ENCODE data around the gene ATRNL1.

Gene ATRNL1

DNA sequence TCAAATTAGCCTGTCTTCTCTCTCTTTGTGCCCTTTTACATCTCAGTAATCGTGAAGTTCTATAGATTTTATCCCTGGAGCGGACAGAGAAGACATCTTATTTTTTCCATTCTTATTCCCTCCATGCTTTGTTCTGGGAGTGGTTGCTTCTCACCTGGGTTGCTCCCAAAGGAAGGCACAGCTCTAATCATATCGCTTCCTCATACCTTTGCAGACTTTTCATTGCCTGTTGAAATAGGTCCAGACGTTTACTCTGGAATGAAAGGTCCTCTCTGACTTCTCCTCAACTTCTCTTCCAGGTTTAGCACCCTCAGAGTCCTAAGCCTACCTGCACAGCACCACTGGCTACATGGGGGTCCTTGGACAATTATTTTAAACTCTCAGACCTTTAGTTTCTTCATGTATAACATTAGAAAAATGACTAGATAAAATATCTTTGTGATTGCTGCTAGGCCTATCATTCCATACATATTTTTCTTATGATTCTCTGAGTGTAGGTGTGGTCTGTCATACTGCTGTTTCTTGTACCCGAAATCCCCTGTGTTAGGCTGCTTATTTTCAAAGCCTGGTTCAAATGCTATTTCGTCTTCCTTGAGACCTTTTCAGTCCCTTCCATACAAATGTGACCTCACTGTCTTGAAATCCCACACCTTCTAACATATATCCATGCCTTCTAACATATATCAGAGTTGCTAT lies 761.7 kb downstream of the ATRNL1 start:
- no peak for DNase-seq

DNA sequence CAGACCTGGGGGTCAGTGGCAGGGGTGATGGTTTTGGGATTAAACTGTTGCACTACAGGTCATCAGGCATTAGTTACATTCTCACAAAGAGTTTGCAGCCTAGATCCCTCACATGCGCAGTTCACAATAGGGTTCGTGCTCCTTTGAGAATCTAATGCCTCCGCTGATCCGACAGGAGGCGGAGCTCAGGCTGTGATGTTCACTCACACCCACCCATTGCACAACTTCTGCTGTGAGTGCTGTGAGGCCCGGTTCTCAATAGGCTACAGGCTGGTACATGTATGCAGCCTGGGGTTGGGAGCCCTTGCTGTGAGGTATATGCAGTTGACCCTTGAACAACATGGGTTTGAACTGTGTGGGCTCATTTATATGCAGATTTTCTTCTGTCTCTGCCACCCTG lies 763.4 kb downstream of the ATRNL1 start:
- DNase-seq = no peak

DNA sequence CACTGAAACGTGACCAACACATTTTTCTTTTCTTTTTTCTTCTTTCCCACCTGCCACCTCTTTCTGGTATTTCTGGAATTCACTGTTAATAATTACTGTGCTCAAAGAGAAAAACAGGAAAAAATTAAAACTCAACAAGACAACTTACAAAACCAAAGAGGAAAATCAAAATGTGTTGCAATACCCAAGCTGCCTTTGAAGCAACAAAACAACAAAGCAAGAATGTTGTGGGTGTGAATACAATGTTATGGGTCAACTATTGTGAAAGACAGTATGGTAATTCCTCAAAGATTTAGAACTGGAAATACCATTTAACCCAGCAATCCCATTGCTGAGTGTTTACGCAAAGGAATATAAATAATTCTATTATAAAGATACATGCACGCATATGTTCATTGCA lies 764.7 kb downstream of the ATRNL1 start:
- DNase-seq = no peak

DNA sequence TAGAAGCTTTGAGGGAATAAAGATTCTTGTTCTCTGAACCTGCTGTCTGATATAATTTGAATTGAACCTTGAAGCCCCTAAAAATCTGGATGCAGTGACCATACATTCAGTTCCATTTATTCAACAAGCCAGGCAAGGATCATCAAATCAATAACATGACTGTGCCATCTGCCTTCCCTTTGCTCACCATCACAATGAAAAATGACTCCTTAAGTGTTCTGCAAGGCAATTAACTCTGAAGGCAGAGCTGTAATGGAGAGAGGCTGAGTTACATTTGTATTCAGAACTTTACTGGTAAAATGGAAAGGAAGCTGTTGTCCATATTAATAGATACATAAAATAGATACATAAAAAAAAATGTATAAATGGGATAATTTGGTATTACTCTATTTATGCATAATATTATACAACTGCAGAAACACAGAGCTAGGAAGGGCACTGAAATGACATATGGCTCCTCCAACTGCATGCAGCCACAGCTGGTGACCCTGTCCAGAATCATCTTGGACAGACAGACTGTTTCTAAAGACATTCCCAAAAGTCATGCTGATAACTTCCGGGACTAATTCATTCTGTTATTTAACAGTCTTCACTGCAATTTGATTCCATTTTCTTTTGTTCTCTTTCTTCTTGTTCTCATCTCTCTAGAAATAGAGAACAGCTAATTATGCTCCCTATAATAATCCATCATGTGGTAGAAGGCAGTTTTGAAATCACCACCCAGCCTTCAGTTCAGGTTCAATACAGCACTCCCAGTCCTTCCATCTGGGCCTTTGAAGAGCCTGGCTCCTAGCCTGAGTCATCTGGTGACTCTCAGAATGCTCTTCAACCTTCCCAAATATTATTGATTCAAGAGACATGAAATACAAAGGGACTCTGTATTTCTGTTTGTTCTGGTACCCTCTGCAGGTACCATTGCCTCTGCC lies 767.3 kb downstream of the ATRNL1 start:
- no peak for DNase-seq

DNA sequence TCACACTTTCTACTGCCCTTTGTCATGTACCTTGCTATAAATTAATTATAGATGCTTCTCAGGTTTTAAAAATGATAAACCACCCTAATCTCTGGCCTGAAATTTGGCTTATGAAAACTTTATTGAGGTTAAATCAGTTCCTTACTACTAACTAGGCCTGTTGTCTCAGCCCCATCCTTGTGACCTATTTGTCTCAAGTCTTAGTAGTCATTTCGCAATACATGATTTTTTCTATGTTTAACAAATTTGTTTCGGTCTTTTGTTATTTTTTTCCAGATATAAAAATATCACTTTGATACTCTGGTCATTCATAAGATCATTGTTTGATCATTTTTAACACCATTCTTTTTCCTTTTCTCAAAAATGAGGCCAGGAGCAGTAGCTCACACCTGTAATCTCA lies 768.3 kb downstream of the ATRNL1 start:
- no peak for DNase-seq

DNA sequence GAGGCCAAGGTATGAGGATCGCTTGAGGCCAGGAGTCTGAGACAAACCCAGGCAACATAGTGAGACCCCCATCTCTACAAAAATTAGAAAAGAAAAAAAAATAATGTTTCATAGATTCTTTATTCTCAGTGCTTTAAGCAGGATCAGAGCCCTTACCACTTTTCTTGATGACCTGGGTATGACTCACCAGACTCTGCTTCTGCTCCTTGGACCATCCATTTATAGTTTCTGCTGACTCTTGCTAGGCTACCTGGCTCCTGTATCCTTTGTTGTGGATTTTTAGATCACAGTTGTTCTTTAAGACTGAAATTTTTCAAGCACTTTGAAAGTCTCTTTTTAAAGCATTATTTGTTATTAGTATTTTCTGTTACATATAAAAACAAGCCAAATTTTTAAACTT lies 768.7 kb downstream of the ATRNL1 start:
- no peak for DNase-seq

DNA sequence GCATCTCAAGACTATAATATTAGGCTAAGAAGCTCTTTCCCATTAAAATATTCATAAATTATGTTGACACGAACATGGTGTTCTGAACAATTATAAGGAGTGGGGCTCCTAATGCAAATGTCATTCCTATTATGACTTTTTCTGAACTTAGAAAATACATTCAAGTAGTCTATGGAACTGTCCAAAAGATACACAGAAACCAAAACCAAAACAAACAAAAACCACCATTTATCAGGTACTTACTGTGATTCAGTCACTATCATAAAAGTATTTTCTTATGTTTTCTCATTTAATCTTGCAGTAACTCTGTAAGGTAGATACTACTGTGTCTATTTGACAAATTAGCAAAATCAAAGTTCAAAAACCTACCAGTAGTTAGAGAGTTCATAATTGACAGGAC lies 773.0 kb downstream of the ATRNL1 start:
- no peak for DNase-seq

DNA sequence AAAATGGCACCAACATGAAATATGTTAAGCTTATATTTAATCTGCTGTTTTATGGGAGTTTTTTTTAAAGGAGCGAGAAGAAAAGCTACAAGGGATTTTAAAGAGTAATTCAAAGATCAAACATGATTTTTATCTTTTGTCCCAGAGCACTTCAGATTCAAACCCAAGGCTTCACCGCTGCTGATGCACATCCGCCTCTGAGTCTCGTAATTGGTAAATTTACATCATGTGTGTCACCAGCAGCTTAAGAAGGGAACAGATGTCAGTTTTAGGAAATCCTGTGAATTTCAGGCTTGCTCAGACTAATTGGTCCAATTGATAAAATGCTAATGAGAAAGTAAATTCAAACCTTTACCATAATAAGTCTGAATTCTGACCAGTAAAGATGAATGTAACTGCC lies 773.5 kb downstream of the ATRNL1 start:
- DNase-seq = no peak

DNA sequence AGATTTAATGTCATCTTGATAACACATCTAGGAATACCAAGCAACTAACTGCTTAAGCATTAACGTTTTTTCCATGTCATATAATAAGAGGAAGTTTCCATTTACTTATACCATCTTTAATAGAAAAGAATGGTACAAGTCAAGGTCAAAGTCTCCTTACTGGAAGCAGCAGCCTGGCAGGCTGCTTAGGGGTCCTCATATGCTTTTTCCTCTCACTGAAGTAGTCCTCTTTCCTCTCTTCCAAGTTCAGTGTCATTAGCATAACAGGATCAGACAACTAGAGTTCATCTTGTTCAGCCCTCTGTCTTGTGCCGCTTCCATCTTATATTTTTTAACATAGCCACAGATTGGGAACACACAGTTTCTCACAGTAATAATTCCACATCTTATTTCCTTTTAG lies 774.1 kb downstream of the ATRNL1 start:
- no peak for DNase-seq

DNA sequence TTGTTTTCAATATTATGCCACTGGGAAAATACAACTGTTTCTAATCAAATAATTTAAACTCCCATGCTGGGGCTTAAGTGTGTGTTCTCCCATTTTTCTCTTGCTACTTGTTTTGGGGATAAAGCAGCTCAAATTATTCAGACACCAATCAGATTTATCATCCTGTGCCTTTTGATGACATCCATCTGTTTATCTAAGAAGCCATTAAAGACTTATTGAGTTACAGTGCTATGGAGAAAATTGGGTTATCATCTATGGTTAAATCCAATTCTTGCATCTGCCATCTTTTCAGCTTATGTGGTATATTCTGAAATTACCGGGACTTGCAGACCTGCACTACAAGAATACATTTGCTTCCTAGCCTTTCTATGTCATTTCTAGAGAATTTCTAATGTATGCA lies 778.7 kb downstream of the ATRNL1 start:
- no peak for DNase-seq

DNA sequence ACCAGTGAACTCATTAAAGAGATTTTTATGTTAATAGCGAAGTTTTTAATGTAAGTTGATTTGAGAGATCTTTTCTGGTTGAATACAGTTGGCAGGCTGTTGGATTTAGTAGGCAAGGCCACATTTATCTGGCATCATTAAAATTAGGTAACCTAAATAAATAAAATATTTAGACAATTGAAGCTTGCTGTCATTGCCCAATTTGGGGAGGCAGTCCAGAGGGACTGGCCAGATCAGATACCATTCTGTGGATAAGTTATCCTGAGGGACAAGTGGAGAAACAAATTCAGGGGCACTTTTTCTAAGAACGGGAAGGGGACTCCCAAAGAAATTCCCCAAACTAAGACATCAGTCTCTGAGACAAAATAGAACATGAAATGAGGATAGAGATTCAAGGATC lies 782.0 kb downstream of the ATRNL1 start:
- DNase-seq = no peak

DNA sequence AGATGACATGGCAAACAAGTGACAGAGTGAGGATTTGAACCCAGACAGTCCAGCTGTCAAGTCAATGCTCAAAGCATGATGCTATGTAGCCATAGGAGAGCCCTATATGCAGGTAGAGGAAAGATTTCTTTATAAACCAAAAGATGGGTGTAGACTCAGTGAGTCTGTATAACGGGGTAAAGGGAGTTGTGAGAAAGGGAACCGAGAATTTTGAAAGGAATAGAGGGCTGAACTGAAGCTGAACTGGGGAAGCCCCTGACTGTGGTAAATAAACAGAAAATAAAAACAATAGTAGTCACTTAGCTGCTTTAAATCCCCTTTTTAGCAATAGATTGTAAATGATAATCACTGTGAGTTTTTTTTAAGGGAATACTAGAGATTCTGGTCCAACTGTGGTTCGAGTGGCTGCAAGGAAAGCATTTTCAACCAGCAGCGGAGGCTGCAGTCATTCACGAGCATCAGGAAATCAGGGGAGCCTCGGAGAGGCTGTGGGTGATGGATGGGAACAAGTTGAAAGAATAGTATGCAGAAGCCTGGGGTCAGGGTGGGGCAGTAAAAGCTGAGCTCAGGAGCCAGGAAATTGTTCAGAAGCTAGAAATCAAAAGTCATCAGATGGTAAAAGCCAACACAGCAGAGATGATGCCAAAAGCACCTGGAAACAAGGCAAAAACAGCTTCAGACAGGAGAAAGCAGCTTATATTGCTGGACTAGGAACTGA lies 786.4 kb downstream of the ATRNL1 start:
- no peak for DNase-seq

DNA sequence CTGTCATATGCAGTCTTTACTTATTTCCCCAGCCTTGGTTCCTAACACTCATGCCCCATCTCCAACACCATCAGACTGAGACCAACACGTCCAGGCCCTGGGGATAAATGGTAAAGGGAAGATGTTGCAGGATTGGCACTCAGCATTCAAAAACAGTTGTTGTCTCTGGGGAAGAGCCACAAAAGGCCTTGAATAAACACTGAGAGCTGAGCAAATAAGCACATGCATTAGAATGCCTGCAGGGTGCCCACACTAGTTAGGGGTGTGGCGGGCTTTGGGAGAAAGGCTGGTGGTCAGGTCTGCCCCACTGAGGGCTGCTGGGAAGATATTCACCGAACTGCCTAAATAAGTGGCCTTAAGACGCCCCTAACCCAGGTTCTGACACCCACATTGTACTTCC lies 788.9 kb downstream of the ATRNL1 start:
- no peak for DNase-seq

DNA sequence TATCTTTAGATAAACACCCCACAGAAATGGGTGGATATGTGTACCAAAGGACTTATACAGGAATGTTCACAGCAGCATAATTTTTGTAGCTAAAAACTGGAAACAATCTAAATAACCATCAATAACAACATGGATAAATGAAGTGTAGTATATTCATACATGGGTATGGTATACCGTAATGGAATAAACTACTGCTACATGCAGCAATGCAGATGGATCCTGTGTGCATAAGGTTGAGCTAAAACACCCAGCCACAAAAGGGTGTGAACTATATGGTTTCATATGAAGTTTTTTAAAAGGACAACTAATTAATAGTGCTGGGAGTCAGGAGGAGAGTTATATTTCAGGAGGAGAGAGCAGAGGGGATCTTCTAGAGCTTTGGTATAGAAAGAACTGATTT lies 790.2 kb downstream of the ATRNL1 start:
- no peak for DNase-seq

DNA sequence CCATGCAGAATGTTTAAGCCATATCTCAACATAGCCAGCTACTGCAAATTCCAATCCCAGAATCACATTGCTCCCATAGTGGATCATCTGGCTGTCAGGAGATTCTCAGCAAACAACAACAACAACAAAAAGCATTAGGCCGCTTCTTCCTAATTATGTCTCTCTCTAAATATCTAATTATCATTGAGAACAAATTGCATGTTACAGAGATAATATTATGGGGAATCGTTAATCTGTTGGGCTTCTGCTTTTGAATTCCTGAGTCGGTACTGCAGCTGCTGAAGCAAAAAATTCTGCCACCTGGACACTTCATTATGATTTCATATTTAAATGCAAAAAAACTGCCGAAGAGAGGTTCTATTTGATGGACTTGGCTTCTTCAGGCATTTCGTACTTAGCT lies 791.2 kb downstream of the ATRNL1 start:
- DNase-seq = no peak

DNA sequence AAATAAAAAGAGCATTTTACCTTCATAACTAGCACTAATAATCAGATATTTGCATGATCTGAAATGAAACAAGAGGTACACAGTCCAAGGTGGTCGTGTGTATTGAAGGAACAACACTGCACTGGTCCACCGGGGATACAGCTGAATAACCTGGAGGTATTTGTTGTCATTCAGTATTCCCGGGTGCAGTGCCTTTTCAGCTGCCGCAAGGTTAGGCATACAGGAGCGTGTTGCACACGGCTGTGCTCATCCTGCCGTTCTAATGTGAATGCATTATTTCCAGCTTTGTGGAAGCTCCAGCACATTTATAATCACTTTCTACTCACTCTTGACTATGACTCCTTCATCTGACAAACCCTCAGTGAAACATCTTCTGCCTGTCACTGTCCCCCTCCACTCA lies 802.0 kb downstream of the ATRNL1 start:
- no peak for DNase-seq

DNA sequence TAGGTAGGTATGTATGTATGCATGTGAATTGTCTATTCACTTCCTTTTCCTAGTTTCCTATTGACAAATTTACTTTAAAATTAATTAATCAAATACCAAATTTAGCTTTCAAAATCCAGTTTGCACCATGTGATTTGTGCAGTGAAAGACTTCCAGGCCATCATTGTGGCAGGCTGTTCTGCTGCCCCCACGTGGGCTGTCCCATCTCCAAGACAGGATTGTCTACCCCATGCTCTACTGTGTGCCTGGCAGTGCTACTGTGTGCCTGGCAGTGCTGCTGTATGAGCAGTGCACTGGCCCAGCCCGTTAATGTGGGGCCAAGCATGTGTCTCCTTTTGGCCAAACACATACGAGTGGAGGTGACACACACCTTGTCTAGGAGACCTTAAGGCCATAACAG lies 805.1 kb downstream of the ATRNL1 start:
- DNase-seq = no peak

DNA sequence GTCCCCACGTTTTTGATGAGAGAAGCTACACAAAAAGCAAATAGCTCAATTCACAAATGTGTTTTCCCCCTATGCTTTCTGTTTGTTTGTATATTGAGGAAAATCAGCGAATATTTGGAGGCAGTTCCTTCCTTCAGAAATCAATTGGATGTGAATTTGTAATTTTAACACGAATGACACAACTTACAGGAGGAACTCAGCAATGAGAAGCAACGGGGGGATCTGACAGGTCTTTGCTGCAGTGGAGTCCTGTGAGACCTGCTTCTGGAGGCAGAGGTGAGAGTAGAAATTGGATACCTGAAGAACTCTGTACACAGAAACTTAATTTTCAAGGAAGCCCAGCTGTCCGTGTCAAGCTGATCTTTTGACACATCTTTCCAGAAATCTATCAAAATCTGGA lies 809.4 kb downstream of the ATRNL1 start:
- DNase-seq = no peak

DNA sequence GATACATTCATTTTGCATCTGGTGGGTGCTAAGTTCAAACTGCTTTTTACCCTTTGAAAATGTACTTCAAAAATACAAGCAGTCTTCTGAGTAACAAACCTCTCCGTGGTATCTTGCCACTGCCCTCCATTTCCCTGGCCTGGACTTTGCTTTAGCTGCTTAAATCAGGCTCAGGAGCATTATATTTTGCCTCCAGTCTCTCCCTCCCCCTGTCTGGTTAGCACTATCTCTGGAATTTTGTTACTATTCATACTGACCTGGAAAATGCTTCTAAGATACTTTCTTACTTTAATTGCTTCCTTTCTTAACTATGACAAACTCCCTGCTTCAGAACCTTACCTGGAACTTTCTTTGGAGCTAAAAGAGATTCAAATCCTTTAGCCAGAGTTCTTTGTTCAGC lies 810.0 kb downstream of the ATRNL1 start:
- DNase-seq = no peak

DNA sequence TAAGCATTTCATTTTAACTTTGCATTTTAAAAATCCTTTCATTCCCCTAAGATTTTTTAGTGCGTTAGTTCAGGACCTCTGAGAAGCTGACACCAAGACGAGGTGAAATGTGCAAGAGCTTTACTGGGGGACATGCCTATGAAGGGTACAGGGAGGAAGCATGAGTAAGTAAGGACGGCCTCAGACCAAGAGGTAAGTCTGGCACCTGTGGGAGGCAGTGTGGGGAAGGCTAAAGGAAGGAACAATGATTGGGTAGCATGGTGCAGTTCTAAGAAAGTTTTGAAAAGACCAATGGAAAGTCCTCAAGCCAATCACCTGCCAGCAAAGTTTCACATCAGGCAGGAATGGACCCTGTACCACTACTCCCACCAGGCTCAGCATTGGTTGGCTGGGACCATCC lies 810.7 kb downstream of the ATRNL1 start:
- DNase-seq = no peak

DNA sequence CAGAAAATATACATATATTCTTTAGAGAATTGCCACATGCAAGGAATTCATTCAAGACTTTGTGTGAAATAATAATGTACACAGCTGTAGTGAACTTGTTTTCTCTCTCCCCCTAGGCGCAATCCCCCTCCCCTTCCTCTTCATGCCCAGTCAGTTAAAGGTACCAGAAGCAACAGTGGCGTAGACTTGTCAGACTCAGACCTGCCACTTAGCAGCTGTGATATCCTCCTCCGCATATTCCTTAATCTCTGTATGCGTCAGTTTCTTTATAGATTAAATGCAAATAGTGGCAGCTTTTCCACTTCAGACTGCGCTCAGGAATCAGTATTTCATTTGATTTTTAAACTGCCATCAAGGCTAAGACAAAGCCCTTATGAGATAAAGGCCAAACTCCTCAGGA lies 815.9 kb downstream of the ATRNL1 start:
- DNase-seq = no peak

DNA sequence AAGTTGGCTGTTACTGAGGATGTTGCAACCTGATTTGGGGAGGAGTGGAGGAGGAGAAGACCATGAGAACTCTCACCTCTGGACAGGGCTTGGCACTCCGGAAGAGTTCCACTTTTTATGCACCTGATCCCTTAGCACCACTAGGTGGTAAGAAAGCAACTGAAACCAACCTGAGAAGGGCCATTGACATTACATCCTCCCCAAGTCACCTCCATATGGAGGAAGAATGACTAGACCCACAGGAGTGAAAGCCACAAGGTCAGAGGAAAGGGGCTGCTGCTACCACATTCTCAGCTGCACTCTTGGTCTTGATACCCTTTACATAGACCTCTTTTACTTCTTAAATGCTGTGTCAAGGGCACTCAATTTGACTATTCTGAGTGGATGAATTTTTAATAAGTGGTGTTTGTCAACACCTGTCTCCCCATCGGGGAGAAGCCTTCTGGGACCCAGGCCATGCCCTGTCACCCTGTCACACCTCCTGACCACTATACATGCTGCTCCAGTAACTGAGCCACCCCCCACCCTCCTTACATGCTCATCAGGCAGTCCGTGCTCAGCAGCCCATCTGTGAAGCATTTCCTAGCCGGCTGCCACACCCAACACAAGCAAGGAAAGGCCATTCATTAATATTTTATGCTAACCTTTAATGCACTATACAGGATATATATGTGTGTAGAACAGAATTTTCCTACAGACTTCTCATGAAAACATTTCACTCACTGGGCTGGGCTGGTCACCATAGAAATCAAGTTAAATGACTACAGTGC lies 817.0 kb downstream of the ATRNL1 start:
- DNase-seq = no peak

DNA sequence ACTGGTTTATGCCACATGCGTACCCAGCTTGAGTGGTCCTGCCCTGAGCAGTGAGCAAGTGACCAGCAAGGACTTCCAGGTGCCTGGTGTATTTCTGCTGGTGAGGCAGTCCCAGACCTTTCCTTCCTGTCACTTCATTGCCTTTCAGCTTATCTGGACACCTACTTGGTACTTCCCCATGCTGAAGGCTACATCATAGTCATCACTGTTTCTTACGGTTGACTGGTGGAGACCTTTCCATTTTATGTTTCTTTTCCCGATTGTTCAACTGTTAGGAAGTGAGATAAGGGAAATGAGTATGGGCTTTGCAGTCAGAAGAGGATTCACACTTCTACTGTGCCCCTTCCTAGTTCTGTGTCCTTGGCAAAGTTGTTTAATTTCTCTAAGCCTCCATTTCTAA lies 821.3 kb downstream of the ATRNL1 start:
- no peak for DNase-seq
